HG03558 (cell line): Measurements from ENCODE around the gene ASPDH.

ENCODE experiments used
- ATAC-seq: cut with Tn5 transposase; IDR thresholded peaks from one replicate; pipeline ENCODE4 v1.9.1; 2021; ENCODE audit warnings: moderate number of reproducible peaks; ENCODE audit not compliant: unreplicated experiment; ENCODE audit errors: extremely low read depth

The ASPDH gene

GRCh38 chr19:50500060-50500752 is 13.5 kb downstream of the ASPDH start:
- no peak for ATAC-seq

GRCh38 chr19:50498219-50499056 is 15.3 kb downstream of the ASPDH start:
- ATAC-seq = no peak

- ATAC-seq = no peak
Measured at GRCh38 chr19:50497022-50497405, 16.7 kb downstream of the ASPDH start.

- no peak for ATAC-seq
Measured at GRCh38 chr19:50496189-50497021, 17.3 kb downstream of the ASPDH start.

- no peak for ATAC-seq
Measured at GRCh38 chr19:50495020-50495531, 18.6 kb downstream of the ASPDH start.

- no peak for ATAC-seq
Measured at GRCh38 chr19:50494186-50495019, 19.3 kb downstream of the ASPDH start.

- no peak for ATAC-seq
Measured at GRCh38 chr19:50493171-50493570, 20.5 kb downstream of the ASPDH start.

- no peak for ATAC-seq
Measured at GRCh38 chr19:50492303-50493052, 21.2 kb downstream of the ASPDH start.

- ATAC-seq = no peak
Measured at GRCh38 chr19:50490991-50491472, 22.7 kb downstream of the ASPDH start.

GRCh38 chr19:50490411-50490811 is 23.3 kb downstream of the ASPDH start:
- ATAC-seq = no peak

GRCh38 chr19:50489461-50490011 is 24.2 kb downstream of the ASPDH start:
- no peak for ATAC-seq

GRCh38 chr19:50488389-50489194 is 25.1 kb downstream of the ASPDH start:
- ATAC-seq = no peak

GRCh38 chr19:50486823-50487515 is 26.7 kb downstream of the ASPDH start:
- no peak for ATAC-seq

GRCh38 chr19:50485284-50485955 is 28.3 kb downstream of the ASPDH start:
- no peak for ATAC-seq

GRCh38 chr19:50482916-50483315 is 30.8 kb downstream of the ASPDH start:
- ATAC-seq = no peak

- no peak for ATAC-seq
Measured at GRCh38 chr19:50482271-50482855, 31.4 kb downstream of the ASPDH start.
